Mononuclear cell (primary cell): ENCODE data around the gene CARMIL3. TPM values are rescaled to one million over a fixed set of nuclear protein-coding genes. Genes with fewer than 3 reads are reported as not detected.
"Not testable (repeated sequence)": the region's sequence is repeated elsewhere in the genome, so short reads cannot be mapped to it uniquely, and the experiment has no call there.

ENCODE experiments used
- H3K27me3 ChIP-seq: 2 replicates; pipeline ENCODE4 v1.6.0; 2011; ENCODE audit warnings: low read length, control low read depth; ENCODE audit not compliant: insufficient read depth
- H3K4me1 ChIP-seq: 2 replicates; pipeline ENCODE4 v1.5.1; 2011; ENCODE audit warnings: mild to moderate bottlenecking, low read length, control low read depth; ENCODE audit not compliant: insufficient read depth
- H3K4me3 ChIP-seq: 2 replicates; pipeline ENCODE4 v1.5.1; 2011; ENCODE audit warnings: mild to moderate bottlenecking, low read length, moderate library complexity
- H3K9me3 ChIP-seq: 2 replicates; pipeline ENCODE4 v1.5.1; 2011; ENCODE audit warnings: low read depth, mild to moderate bottlenecking, control low read depth, low read length
- total RNA-seq: library from RNA; depleted of rRNA; stranded (reverse); fragments of >200 nt; gene quantifications from one replicate; pipeline ENCODE4 v1.2.3, GENCODE V29; 2012

The CARMIL3 gene
- 0.52 TPM for total RNA-seq

DNA sequence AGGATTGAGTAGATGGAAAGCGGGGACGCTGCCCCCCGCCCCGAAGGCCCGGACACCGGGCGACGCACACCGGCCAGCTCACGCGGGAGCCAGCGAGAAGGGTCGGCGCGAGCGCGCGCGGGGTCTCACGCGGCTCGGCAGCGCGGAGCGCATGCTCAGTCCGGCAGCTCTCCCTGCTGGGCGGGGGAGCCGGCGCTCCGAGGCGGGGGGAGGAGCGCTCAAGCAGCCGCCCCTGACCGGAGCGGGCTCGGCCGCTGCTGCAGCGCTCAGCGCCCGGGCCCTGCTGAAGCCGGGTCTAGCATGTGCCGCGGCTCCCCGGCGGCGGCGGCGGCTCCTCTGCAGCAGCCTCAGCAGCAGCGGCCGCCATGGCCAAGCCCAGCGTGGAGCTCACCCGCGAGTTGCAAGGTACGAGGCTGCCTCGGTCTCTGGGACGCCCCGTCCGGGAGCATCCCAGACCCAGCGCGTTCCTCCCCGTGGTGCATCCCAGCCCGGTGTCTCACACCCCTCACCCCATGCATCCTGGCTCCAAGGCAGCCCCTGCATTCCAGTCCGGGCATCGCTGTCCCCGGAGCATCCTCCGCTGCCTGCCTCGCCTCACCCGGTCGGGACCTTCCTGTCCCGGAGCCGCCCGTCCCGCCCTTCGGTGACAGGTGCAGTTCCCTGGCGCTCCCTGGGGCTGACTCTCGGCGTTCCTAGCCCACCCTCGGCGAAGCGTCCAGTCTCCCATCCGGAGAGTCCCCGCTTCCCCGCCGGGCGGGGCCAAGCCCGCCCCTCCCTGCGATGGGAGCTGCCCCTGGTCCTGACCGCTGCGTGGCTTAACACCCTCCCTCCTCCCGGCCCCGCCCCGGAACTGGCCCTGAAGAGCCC, at the start of gene CARMIL3:
Gene CARMIL3, plus strand, starts transcription at position 221 of the 867 bp plus-strand sequence. Its CDS starts 145 bp downstream, at position 366.
- no peaks in the 10 kb centered on the region for H3K9me3 ChIP-seq
- H3K27me3 ChIP-seq: peaks cover 8% of the 10 kb centered on the region
- peak within 1 kb of the TSS; percentile 44 for H3K4me3 ChIP-seq
- H3K4me1 ChIP-seq: peaks cover 45% of the 10 kb centered on the region

DNA sequence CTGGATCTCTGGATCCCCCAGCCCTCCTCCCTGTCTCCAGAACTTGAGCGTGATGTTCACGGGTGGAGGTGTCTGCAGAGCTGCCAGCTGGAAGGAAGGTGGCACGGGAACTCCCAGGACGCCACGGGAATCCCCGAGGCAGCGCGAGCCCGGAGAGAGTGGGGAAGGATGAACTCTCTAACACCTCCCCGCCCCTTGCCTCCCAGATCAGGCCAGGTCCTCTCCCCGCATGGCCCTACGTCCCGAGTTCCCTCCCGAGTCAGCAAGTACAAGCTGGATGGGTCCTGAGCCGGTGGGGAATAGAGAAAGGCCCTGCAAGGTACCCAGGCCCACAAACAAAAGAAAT, 45.4 kb upstream of the CARMIL3 start:
- peak overlapping the region; percentile 26 for H3K4me3 ChIP-seq
- not testable (repeated sequence) for H3K27me3 ChIP-seq, H3K9me3 ChIP-seq, H3K4me1 ChIP-seq

GRCh38 chr14:24006817-24007652, 44.8 kb upstream of the CARMIL3 start:
- H3K9me3 ChIP-seq, H3K4me1 ChIP-seq, H3K27me3 ChIP-seq: not testable (repeated sequence)
- H3K4me3 ChIP-seq: peak overlapping the region; percentile 26

DNA sequence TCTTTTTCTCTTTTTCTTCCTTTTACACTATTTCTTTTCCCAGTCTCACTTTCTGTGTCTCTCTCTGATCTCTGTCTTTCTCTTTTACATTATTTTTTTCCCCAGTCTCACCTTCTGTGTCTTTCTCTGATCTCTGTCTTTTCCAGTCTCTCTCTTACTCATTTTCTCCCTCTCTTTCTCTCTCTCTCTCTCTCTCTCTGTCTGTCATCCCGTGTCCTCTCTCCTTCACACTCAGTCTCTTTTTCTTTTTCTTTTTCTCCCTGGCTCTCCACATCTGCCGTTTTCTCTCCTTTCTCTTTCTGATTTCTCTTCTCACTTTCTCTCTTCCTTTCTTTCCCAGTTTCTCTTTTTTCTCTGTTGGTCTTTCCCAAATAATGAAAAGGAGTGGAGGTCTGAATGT, 40.8 kb upstream of the CARMIL3 start:
- Histone ChIP-seq H3K9me3 (no peaks in the 10 kb centered on the region), H3K4me1 (peaks cover 15% of the 10 kb centered on the region), H3K4me3 (no peak overlapping the region), H3K27me3 (no peaks in the 10 kb centered on the region)

- not testable (repeated sequence) for H3K4me3 ChIP-seq, H3K9me3 ChIP-seq, H3K27me3 ChIP-seq
- H3K4me1 ChIP-seq: peaks cover 13% of the 10 kb centered on the region
Observed at GRCh38 chr14:24012726-24013273, 39.0 kb upstream of the CARMIL3 start.

GRCh38 chr14:24013654-24014514, 37.9 kb upstream of the CARMIL3 start:
- Histone ChIP-seq H3K27me3 (no peaks in the 10 kb centered on the region), H3K9me3 (no peaks in the 10 kb centered on the region), H3K4me3 (no peak overlapping the region), H3K4me1 (peaks cover 13% of the 10 kb centered on the region)

DNA sequence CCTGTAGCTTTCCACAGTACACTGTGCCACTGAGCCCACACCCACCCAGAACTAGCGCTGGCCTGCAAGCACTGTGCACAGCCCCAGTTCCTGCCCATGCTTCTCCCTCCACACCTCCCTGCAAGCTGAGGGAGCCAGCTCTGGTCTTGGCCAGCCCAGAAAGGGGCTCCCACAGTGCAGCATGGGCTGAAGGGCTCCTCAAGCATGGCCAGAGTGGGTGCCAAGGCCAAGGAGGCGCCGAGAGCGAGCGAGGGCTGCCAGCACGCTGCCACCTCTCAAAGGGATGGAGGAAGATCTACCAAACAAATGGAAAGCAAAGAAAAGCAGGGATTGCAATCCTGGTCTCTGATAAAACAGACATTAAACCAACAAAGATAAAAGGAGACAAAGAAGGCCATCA, 36.1 kb upstream of the CARMIL3 start:
- H3K27me3 ChIP-seq, H3K9me3 ChIP-seq, H3K4me3 ChIP-seq: not testable (repeated sequence)
- peaks cover 11% of the 10 kb centered on the region for H3K4me1 ChIP-seq

GRCh38 chr14:24018978-24019377, 32.8 kb upstream of the CARMIL3 start:
- not testable (repeated sequence) for H3K27me3 ChIP-seq, H3K9me3 ChIP-seq, H3K4me1 ChIP-seq, H3K4me3 ChIP-seq

GRCh38 chr14:24019944-24020343, 31.9 kb upstream of the CARMIL3 start:
- not testable (repeated sequence) for H3K4me1 ChIP-seq, H3K4me3 ChIP-seq, H3K9me3 ChIP-seq, H3K27me3 ChIP-seq

- H3K4me3 ChIP-seq, H3K27me3 ChIP-seq, H3K4me1 ChIP-seq, H3K9me3 ChIP-seq: not testable (repeated sequence)
Observed at GRCh38 chr14:24020520-24020919, 31.3 kb upstream of the CARMIL3 start.

DNA sequence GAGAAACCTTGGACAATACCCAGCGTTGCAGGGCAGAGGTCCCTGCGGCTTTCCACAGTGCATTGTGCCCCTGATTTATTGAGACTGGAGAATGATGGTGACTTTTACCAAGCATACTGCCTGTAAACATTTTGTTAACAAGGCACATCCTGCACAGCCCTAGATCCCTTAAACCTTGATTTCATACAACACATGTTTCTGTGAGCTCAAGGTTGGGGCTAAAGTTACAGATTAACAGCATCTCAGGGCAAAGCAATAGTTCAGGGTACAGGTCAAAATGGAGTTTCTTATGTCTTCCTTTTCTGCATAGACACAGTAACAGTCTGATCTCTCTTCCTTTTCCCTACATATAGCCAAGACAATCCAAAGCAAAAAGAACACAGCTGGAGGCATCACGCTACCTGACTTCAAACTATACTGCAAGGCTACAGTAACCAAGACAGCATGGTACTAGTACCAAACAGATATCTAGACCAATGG, 26.8 kb upstream of the CARMIL3 start:
- not testable (repeated sequence) for H3K27me3 ChIP-seq, H3K4me3 ChIP-seq, H3K4me1 ChIP-seq, H3K9me3 ChIP-seq

DNA sequence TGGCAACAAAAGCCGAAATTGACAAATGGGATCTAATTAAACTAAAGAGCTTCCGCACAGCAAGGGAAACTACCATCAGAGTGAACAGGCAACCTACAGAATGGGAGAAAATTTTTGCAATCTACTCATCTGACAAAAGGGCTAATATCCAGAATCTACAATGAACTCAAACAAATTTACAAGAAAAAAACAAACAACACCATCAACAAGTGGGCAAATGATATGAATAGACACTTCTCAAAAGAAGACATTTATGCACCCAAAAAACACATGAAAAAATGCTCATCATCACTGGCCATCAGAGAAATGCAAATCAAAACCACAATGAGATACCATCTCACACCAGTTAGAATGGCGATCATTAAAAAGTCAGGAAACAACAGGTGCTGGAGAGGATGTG, 22.1 kb upstream of the CARMIL3 start:
- H3K9me3 ChIP-seq, H3K27me3 ChIP-seq, H3K4me3 ChIP-seq: not testable (repeated sequence)
- H3K4me1 ChIP-seq: peaks cover 24% of the 10 kb centered on the region

DNA sequence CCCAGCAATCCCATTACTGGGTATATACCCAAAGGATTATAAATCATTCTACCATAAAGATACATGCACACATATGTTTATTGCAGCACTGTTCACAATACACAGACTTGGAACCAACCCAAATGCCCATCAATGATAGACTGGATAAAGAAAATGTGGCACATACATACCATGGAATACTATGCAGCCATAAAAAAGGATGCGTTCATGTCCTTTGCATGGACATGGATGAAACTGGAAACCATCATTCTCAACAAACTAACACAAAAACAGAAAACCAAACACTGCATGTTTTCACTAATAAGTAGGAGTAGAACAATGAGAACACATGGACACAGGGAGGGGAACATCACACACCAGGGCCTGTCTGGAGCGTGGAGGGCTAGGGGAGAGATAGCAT, 20.5 kb upstream of the CARMIL3 start:
- H3K27me3 ChIP-seq, H3K4me3 ChIP-seq, H3K9me3 ChIP-seq: not testable (repeated sequence)
- peaks cover 27% of the 10 kb centered on the region for H3K4me1 ChIP-seq

- H3K4me3 ChIP-seq: no peak overlapping the region
- H3K4me1 ChIP-seq: peaks cover 33% of the 10 kb centered on the region
- no peaks in the 10 kb centered on the region for H3K9me3 ChIP-seq
- no peaks in the 10 kb centered on the region for H3K27me3 ChIP-seq
Observed at GRCh38 chr14:24032727-24033418, 18.9 kb upstream of the CARMIL3 start.
